Lung (tissue), 12 donors: ENCODE data around the gene TMEM119. TPM values are rescaled to one million over a fixed set of nuclear protein-coding genes. Genes with fewer than 3 reads are reported as not detected.
A peak's percentile ranks its signal among the peaks of the same experiment; 100 is the strongest.

Experiments used
- ATAC-seq: fragments of 200-7000 bp; cut with Tn5 transposase; one replicate; pipeline ENCODE4 v1.9.1; 2020; ENCODE audit warnings: moderate number of reproducible peaks; ENCODE audit not compliant: insufficient read depth, low FRiP score
- DNase-seq, 3 donors: peaks; one replicate each; pipeline ENCODE4 v3.0.0-alpha.2; 2013 to 2017
- H3K27ac ChIP-seq, 2 donors: one replicate each; pipeline ENCODE4 v1.5.1; 2013; ENCODE audit warnings: mild to moderate bottlenecking in 2 of 2, moderate library complexity in 2 of 2, control low read depth in 1 of 2, inconsistent platforms in 1 of 2, low read depth in 1 of 2, low read length in 1 of 2
- H3K27me3 ChIP-seq, 3 donors: one replicate each; pipeline ENCODE4 v1.5.1; 2013; ENCODE audit warnings: low read length in 2 of 3; ENCODE audit not compliant: control insufficient read depth in 3 of 3, insufficient read depth in 3 of 3
- H3K36me3 ChIP-seq, 4 donors: one replicate each; pipeline ENCODE4 v1.5.1; 2013; ENCODE audit warnings: low read length in 4 of 4, mild to moderate bottlenecking in 1 of 4, moderate library complexity in 1 of 4; ENCODE audit not compliant: control insufficient read depth in 4 of 4, insufficient read depth in 4 of 4
- H3K4me1 ChIP-seq, 5 donors: one replicate each; pipeline ENCODE4 v1.5.1; 2013; ENCODE audit warnings: low read length in 5 of 5, mild to moderate bottlenecking in 2 of 5, moderate library complexity in 1 of 5; ENCODE audit not compliant: control insufficient read depth in 5 of 5, insufficient read depth in 5 of 5
- H3K4me3 ChIP-seq: one replicate; pipeline ENCODE4 v1.5.1; 2013; ENCODE audit warnings: mild to moderate bottlenecking, control low read depth, moderate library complexity
- H3K9ac ChIP-seq, 2 donors: one replicate each; pipeline ENCODE4 v1.5.1; 2013; ENCODE audit warnings: low read length in 2 of 2, control low read depth in 1 of 2; ENCODE audit not compliant: insufficient read depth in 1 of 2
- H3K9me3 ChIP-seq, 4 donors: one replicate each; pipeline ENCODE4 v1.5.1; 2013; ENCODE audit warnings: low read length in 3 of 4, mild to moderate bottlenecking in 1 of 4, moderate library complexity in 1 of 4; ENCODE audit not compliant: control insufficient read depth in 4 of 4, insufficient read depth in 3 of 4
- CTCF ChIP-seq: IDR thresholded peaks from 2 replicates; pipeline ENCODE4 v1.5.1; 2012; ENCODE audit warnings: mild to moderate bottlenecking; ENCODE audit errors: control extremely low read depth, extremely low read depth
- WGBS, 2 donors: extraction: QIAGEN DNeasy Blood & Tissue Kit; methylation state at CpG; one replicate each; pipeline ENCODE4 v1.1.7; 2013; 5-methylcytosine and 5-hydroxymethylcytosine counted together
- polyA plus RNA-seq, 2 donors: library from polyadenylated mRNA; stranded (reverse); fragments of 200-250 nt; gene quantifications; one replicate each; pipeline ENCODE4 v1.2.1, GENCODE V29; 2013
- total RNA-seq, 2 donors: library from RNA; depleted of rRNA in 1 of 2; stranded (reverse); fragments of >200 nt in 1 of 2; gene quantifications; one replicate each; pipeline ENCODE4 v1.2.1, GENCODE V29; 2014 to 2021
- donor health status: control.
- donor health status: control.
- donor health status: Bipolar disorder and iron deficiency.
- donor health status: healthy.
- donor health status: DM: yes; HTN: yes; CAD: no.

Gene TMEM119
- total and polyA plus RNA-seq, 4 donors = 14.4 to 31.9 (median 22.9) TPM

GRCh38 chr12:108622921-108623514 lies 25.1 kb upstream of the TMEM119 start:
- DNase-seq (no peak), ATAC-seq (no peak)
- Histone ChIP-seq H3K9me3 (no peaks in the 10 kb centered on the region), H3K27me3 (no peaks in the 10 kb centered on the region), H3K9ac (no peak overlapping the region), H3K4me1 (peaks cover 0 to 8% (median 0%) of the 10 kb centered on the region in 5 donors), H3K36me3 (no peaks in the 10 kb centered on the region), H3K4me3 (no peak overlapping the region), H3K27ac (peak overlapping the region in 1 of 2 donors; percentile 72)
- 82 to 86% methylated on average over 13 to 14 of the region's 14 CpGs for WGBS, 2 donors
- no peak for TF ChIP-seq CTCF

GRCh38 chr12:108622421-108622820 lies 24.5 kb upstream of the TMEM119 start:
- no peak overlapping the region for H3K9ac ChIP-seq
- H3K27me3 ChIP-seq = no peaks in the 10 kb centered on the region
- no peaks in the 10 kb centered on the region for H3K36me3 ChIP-seq
- H3K4me1 ChIP-seq = peaks cover 0 to 10% (median 2%) of the 10 kb centered on the region in 5 donors
- TF ChIP-seq CTCF = no peak
- no peaks in the 10 kb centered on the region for H3K9me3 ChIP-seq
- ATAC-seq (no peak), DNase-seq (peak; percentile 71 to 77 (median 76))
- no peak overlapping the region for H3K4me3 ChIP-seq
- peak overlapping the region in 1 of 2 donors; percentile 85 for H3K27ac ChIP-seq
- WGBS, 2 donors = 46 to 54% methylated on average over 4 of the region's 4 CpGs

- Histone ChIP-seq H3K27me3 (no peaks in the 10 kb centered on the region), H3K27ac (no peak overlapping the region), H3K36me3 (no peaks in the 10 kb centered on the region), H3K9ac (no peak overlapping the region), H3K4me1 (peaks cover 0 to 11% (median 2%) of the 10 kb centered on the region in 5 donors), H3K9me3 (no peaks in the 10 kb centered on the region), H3K4me3 (no peak overlapping the region)
- DNase-seq = peak in 1 of 3 donors; percentile 33
- no peak for ATAC-seq
- WGBS, 2 donors = 53 to 82% methylated on average over 3 of the region's 3 CpGs
- TF ChIP-seq CTCF = no peak
These were observed 23.3 kb upstream of the TMEM119 start for GRCh38 chr12:108621161-108621560.
